Tibial nerve (tissue), 4 donors: ENCODE measurements around the gene LIN7A. TPM values are rescaled to one million over a fixed set of nuclear protein-coding genes. Genes with fewer than 3 reads are reported as not detected.

ENCODE experiments used
- DNase-seq, 2 donors: peaks; one replicate each; pipeline ENCODE4 v3.0.0-alpha.2; 2019; ENCODE audit warnings: low spot score in 2 of 2
- H3K27ac ChIP-seq, 4 donors: fragments of 200-600 bp; sonication (generic) in 3 of 4; one replicate each; pipeline ENCODE4 v1.5.1; 2017 to 2019; ENCODE audit warnings: mild to moderate bottlenecking in 1 of 4
- H3K27me3 ChIP-seq, 2 donors: fragments of 200-600 bp; sonication (generic) in 1 of 2; one replicate each; pipeline versions ENCODE4 v1.5.1 to v1.6.0; 2017 to 2019
- H3K36me3 ChIP-seq, 3 donors: fragments of 200-600 bp; sonication (generic); one replicate each; pipeline ENCODE4 v1.5.1; 2018 to 2019
- H3K4me1 ChIP-seq, 4 donors: fragments of 200-600 bp; sonication (generic) in 3 of 4; one replicate each; pipeline ENCODE4 v1.5.1; 2017 to 2019
- H3K4me3 ChIP-seq, 4 donors: fragments of 200-600 bp; sonication (generic) in 3 of 4; one replicate each; pipeline ENCODE4 v1.5.1; 2017 to 2019; ENCODE audit warnings: mild to moderate bottlenecking in 1 of 4, moderate library complexity in 1 of 4
- H3K9me3 ChIP-seq, 4 donors: fragments of 200-600 bp; sonication (generic) in 3 of 4; one replicate each; pipeline ENCODE4 v1.5.1; 2017 to 2019
- CTCF ChIP-seq, 5 experiments: fragments of 200-600 bp in 3 of 5; fragments of 450-650 bp in 2 of 5; sonication (generic) in 3 of 5; IDR thresholded peaks; one replicate each; pipeline ENCODE4 v1.5.1; 2016 to 2019; ENCODE audit warnings: antibody characterized with exemption in 5 of 5, mild to moderate bottlenecking in 3 of 5, moderate library complexity in 2 of 5
- EP300 ChIP-seq, 2 donors: sonication (generic); formaldehyde crosslinking; IDR thresholded peaks; one replicate each; pipeline ENCODE4 v1.6.1; 2017; ENCODE audit warnings: antibody characterized with exemption in 2 of 2, mild to moderate bottlenecking in 1 of 2
- POLR2A ChIP-seq, 2 donors: fragments of 450-650 bp; IDR thresholded peaks; one replicate each; pipeline ENCODE4 v1.6.1; 2017; ENCODE audit warnings: antibody characterized with exemption in 2 of 2, mild to moderate bottlenecking in 2 of 2, moderate library complexity in 2 of 2
- WGBS, 2 donors: methylation state at CpG; one replicate each; pipeline ENCODE4 v1.1.5; 2018; 5-methylcytosine and 5-hydroxymethylcytosine counted together
- total RNA-seq, 4 donors: library from RNA; depleted of rRNA; stranded (reverse); fragments of >200 nt; gene quantifications; one replicate each; pipeline ENCODE4 v1.1.0, GENCODE V29; 2016

The LIN7A gene
- total RNA-seq, 4 donors from 2014 or later, result 6.5 to 16.8 (median 7.9) TPM

GRCh38 chr12:80860928-80861327 is 76.8 kb downstream of the LIN7A start:
- Histone ChIP-seq H3K4me3 (no peak overlapping the region), H3K27me3 (no peaks in the 10 kb centered on the region), H3K27ac (no peak overlapping the region), H3K9me3 (no peaks in the 10 kb centered on the region), H3K4me1 (peaks cover 0 to 9% (median 0%) of the 10 kb centered on the region in 4 donors), H3K36me3 (no peaks in the 10 kb centered on the region)
- TF ChIP-seq EP300 (IDR thresholded peaks at IDR 0.05), result no peak
- no peak for DNase-seq
- WGBS, 2 donors, result 84 to 85% methylated on average over 5 of the region's 5 CpGs

GRCh38 chr12:80860206-80860605 is 77.5 kb downstream of the LIN7A start:
- H3K36me3 ChIP-seq, result no peaks in the 10 kb centered on the region
- H3K9me3 ChIP-seq, result no peaks in the 10 kb centered on the region
- H3K27ac ChIP-seq, result no peak overlapping the region
- H3K4me1 ChIP-seq, result peaks cover 0 to 9% (median 0%) of the 10 kb centered on the region in 4 donors
- WGBS, 2 donors, result 51 to 80% methylated on average over 2 of the region's 2 CpGs
- DNase-seq, result no peak
- H3K4me3 ChIP-seq, result no peak overlapping the region
- H3K27me3 ChIP-seq, result no peaks in the 10 kb centered on the region
- TF ChIP-seq EP300 (IDR thresholded peaks at IDR 0.05) (no peak), POLR2A (IDR thresholded peaks at IDR 0.05) (no peak)

GRCh38 chr12:80858356-80858755 is 79.4 kb downstream of the LIN7A start:
- no peak overlapping the region for H3K27ac ChIP-seq
- no peaks in the 10 kb centered on the region for H3K9me3 ChIP-seq
- no peak overlapping the region for H3K4me3 ChIP-seq
- H3K36me3 ChIP-seq, result no peaks in the 10 kb centered on the region
- no peaks in the 10 kb centered on the region for H3K27me3 ChIP-seq
- no peaks in the 10 kb centered on the region for H3K4me1 ChIP-seq
- TF ChIP-seq EP300 (IDR thresholded peaks at IDR 0.05) (no peak), CTCF (IDR thresholded peaks at IDR 0.05) (no peak), POLR2A (IDR thresholded peaks at IDR 0.05) (no peak)
- no peak for DNase-seq

GRCh38 chr12:80857311-80857710 is 80.4 kb downstream of the LIN7A start:
- H3K36me3 ChIP-seq, result no peaks in the 10 kb centered on the region
- DNase-seq, result no peak
- H3K27ac ChIP-seq, result no peak overlapping the region
- no peaks in the 10 kb centered on the region for H3K27me3 ChIP-seq
- TF ChIP-seq POLR2A (IDR thresholded peaks at IDR 0.05), result no peak
- no peak for TF ChIP-seq EP300 (IDR thresholded peaks at IDR 0.05)
- no peak for TF ChIP-seq CTCF (IDR thresholded peaks at IDR 0.05)
- H3K4me3 ChIP-seq, result no peak overlapping the region
- no peaks in the 10 kb centered on the region for H3K4me1 ChIP-seq
- no peaks in the 10 kb centered on the region for H3K9me3 ChIP-seq
- WGBS, 2 donors, result 96% methylated on average over 1 of the region's 1 CpG

- H3K27me3 ChIP-seq, result no peaks in the 10 kb centered on the region
Measured at GRCh38 chr12:80849337-80849736, 88.4 kb downstream of the LIN7A start.

GRCh38 chr12:80848858-80849257 is 88.9 kb downstream of the LIN7A start:
- H3K9me3 ChIP-seq, result no peaks in the 10 kb centered on the region
- TF ChIP-seq POLR2A (IDR thresholded peaks at IDR 0.05) (no peak), EP300 (IDR thresholded peaks at IDR 0.05) (no peak), CTCF (IDR thresholded peaks at IDR 0.05) (no peak)
- no peak overlapping the region for H3K4me3 ChIP-seq
- no peak for DNase-seq
- H3K36me3 ChIP-seq, result no peaks in the 10 kb centered on the region
- H3K4me1 ChIP-seq, result no peaks in the 10 kb centered on the region
- no peak overlapping the region for H3K27ac ChIP-seq
- no peaks in the 10 kb centered on the region for H3K27me3 ChIP-seq
- 84 to 95% methylated on average over 1 of the region's 1 CpG for WGBS, 2 donors

More at GRCh38 chr12:80849337-80849736, 88.4 kb downstream of the LIN7A start:
- no peaks in the 10 kb centered on the region for H3K36me3 ChIP-seq
- no peak overlapping the region for H3K4me3 ChIP-seq
- no peak for DNase-seq
- no peaks in the 10 kb centered on the region for H3K4me1 ChIP-seq
- no peak overlapping the region for H3K27ac ChIP-seq
- TF ChIP-seq CTCF (IDR thresholded peaks at IDR 0.05), result no peak
- TF ChIP-seq POLR2A (IDR thresholded peaks at IDR 0.05), result no peak
- TF ChIP-seq EP300 (IDR thresholded peaks at IDR 0.05), result no peak
- H3K9me3 ChIP-seq, result no peaks in the 10 kb centered on the region
